ENCODE data around the gene ADGRF1. TPM values are rescaled to one million over a fixed set of nuclear protein-coding genes. Genes with fewer than 3 reads are reported as not detected.

ADGRF1 gene
- polyA plus RNA-seq, 1 of the 3 experiments (the other 2 are of a cell fraction) = not detected

- Histone ChIP-seq H3K4me1 (ENCODE audit: control insufficient read depth in 1 of 2, insufficient read depth in 2 of 2, low read depth in 1 of 2, low read length in 1 of 2) (peaks cover 0 to 7% of the 10 kb centered on the region in 2 experiments; a peak in 1 of 4 replicates), H3K9me3 (no peaks in the 10 kb centered on the region), H3K9ac (no peak overlapping the region), H2AFZ (ENCODE audit: low read depth) (no peak overlapping the region), H3K4me3 (ENCODE audit: low read depth in 2 of 2, low read length in 1 of 2) (no peak overlapping the region), H3K36me3 (replicated peaks in 1 of 2; ENCODE audit: control insufficient read depth in 1 of 2, insufficient read depth in 2 of 2, low read length in 1 of 2) (no peaks in the 10 kb centered on the region), H3K27ac (ENCODE audit: low read depth in 2 of 2, low read length in 1 of 2) (no peak overlapping the region), H3K27me3 (ENCODE audit: insufficient read depth) (no peaks in the 10 kb centered on the region), H4K20me1 (ENCODE audit: insufficient read depth) (no peaks in the 10 kb centered on the region), H3K4me2 (no peak overlapping the region), H3K9me2 (no peaks in the 10 kb centered on the region), H3F3A (replicated peaks; ENCODE audit: insufficient read depth) (no peaks in the 10 kb centered on the region), H3K79me2 (ENCODE audit: insufficient read depth) (no peaks in the 10 kb centered on the region)
- ChIA-PET CTCF (interaction anchor here (0.8 to 1.6 kb wide), 5 partner anchors 14 to 214 kb away, joined by 3 to 7 read pairs (median 4); no protein-coding TSS in a partner anchor), POLR2A (no interaction called here)
- 69% methylated on average over 5 of the region's 5 CpGs for WGBS (ENCODE audit: low lambda C conversion rate)
- no peak for DNase-seq
- no peak for TF ChIP-seq USF2 (IDR thresholded peaks at IDR 0.05; ENCODE audit: borderline replicate concordance, low read depth, low read length)
Observed at GRCh38 chr6:47062346-47062745, 20.2 kb upstream of the ADGRF1 start.

DNA sequence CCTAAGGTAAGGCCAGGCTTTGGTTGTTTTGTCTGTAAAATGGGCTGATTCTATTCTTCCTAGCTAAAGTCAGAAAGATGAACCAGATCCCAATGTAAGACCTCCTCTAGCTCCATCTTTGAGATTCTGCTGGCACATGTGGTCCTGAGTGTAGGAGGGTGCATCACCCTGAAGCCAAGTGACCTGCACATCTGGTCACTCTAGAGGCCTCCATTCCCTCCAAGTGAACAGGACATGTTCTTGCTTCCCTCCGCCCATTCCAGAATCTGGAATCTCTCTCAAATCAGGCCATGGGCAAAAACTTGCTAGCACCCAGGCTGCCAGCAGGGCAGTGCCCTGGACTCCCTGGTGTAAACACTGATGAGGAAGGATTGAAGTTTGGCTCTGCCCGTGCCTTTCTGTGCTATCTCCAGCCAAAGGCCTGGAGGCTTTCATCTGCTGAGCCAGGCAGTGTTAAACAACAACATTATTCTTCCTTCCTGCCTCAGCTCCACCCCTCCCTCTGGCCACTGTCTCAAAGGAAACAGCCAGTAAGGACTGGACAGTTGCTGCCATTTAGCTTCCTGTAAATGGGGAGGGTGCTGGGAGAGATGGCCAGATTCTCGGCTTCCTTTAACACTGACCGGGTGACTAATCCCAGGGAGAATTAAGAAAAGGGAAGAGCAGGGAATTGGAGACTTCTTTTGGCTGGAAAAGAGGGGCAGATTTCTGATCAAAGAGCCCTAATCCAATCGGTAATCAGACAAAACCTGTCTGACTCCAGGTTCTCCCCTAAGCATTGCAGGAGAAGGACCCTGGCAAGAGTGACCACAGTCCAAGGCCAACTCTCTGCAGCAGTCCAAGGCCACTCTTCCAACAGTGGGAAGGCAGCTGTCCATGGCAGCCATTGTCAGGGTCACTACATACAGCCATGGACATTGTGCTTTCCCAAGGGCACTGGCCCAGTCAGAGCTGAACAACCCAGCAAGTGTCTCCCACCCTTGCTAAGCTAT lies 19.5 kb upstream of the ADGRF1 start:
- Histone ChIP-seq H3K9ac (no peak overlapping the region), H3K36me3 (replicated peaks in 1 of 2; ENCODE audit: control insufficient read depth in 1 of 2, insufficient read depth in 2 of 2, low read length in 1 of 2) (no peaks in the 10 kb centered on the region), H3K27ac (ENCODE audit: low read depth in 2 of 2, low read length in 1 of 2) (no peak overlapping the region; a peak in 1 of 4 replicates), H2AFZ (ENCODE audit: low read depth) (no peak overlapping the region), H3K9me3 (no peaks in the 10 kb centered on the region), H3K79me2 (ENCODE audit: insufficient read depth) (no peaks in the 10 kb centered on the region), H3K9me2 (no peaks in the 10 kb centered on the region), H3K4me3 (ENCODE audit: low read depth in 2 of 2, low read length in 1 of 2) (no peak overlapping the region), H3K4me1 (ENCODE audit: control insufficient read depth in 1 of 2, insufficient read depth in 2 of 2, low read depth in 1 of 2, low read length in 1 of 2) (peaks cover 0 to 7% of the 10 kb centered on the region in 2 experiments; a peak in 1 of 4 replicates), H4K20me1 (ENCODE audit: insufficient read depth) (no peaks in the 10 kb centered on the region), H3F3A (replicated peaks; ENCODE audit: insufficient read depth) (no peaks in the 10 kb centered on the region), H3K27me3 (ENCODE audit: insufficient read depth) (no peaks in the 10 kb centered on the region), H3K4me2 (no peak overlapping the region)
- no peak for DNase-seq
- POLR2A ChIA-PET = no interaction called here
- CTCF ChIA-PET = interaction anchor here (0.8 to 1.6 kb wide), 6 partner anchors 11 to 214 kb away, joined by 3 to 7 read pairs (median 4); no protein-coding TSS in a partner anchor
- TF ChIP-seq TEAD4 (IDR thresholded peaks at IDR 0.05; ENCODE audit: borderline replicate concordance, insufficient read depth) (no peak), TCF12 (IDR thresholded peaks at IDR 0.05) (no peak), ELF1 (IDR thresholded peaks at IDR 0.05) (no peak)
- WGBS (ENCODE audit: low lambda C conversion rate) = 46% methylated on average over 5 of the region's 5 CpGs

DNA sequence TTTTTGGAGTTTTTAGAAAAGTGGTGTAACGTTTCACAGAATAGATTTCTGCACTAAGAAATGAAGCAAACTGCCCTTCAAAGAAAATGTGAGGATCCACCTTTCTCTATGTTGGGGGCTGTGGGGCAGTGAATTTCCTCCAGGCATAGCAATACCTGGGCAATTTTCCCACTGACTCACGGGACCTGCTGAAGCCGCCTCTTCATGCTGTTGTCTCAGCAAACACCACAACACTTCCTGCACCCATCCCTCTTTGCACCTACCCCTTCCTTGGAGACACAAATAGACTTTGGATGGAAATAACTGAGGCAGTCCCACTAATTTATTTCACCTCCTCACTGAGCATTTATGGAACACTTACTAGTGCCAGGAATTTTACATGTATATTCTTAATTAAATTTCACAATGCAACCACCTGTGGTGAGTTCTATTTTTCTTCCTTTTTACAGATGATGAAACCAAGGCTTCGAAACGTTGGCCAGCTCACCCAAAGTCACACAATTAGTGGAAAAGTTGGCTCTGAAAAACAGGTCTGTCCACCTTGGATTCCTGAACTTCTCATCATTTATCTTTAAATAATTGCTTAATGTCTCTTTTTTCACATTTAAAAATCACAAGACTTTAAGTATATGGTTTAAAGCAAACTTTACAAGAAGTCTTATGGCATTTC lies 17.2 kb upstream of the ADGRF1 start:
- Histone ChIP-seq H3K9me2 (no peaks in the 10 kb centered on the region), H3K36me3 (replicated peaks in 1 of 2; ENCODE audit: control insufficient read depth in 1 of 2, insufficient read depth in 2 of 2, low read length in 1 of 2) (no peaks in the 10 kb centered on the region), H3K4me2 (no peak overlapping the region), H3K4me3 (ENCODE audit: low read depth in 2 of 2, low read length in 1 of 2) (no peak overlapping the region), H3K9me3 (no peaks in the 10 kb centered on the region), H3F3A (replicated peaks; ENCODE audit: insufficient read depth) (no peaks in the 10 kb centered on the region), H3K9ac (no peak overlapping the region), H3K27me3 (ENCODE audit: insufficient read depth) (no peaks in the 10 kb centered on the region), H2AFZ (ENCODE audit: low read depth) (no peak overlapping the region), H3K79me2 (ENCODE audit: insufficient read depth) (no peaks in the 10 kb centered on the region), H3K27ac (ENCODE audit: low read depth in 2 of 2, low read length in 1 of 2) (no peak overlapping the region), H4K20me1 (ENCODE audit: insufficient read depth) (no peaks in the 10 kb centered on the region), H3K4me1 (ENCODE audit: control insufficient read depth in 1 of 2, insufficient read depth in 2 of 2, low read depth in 1 of 2, low read length in 1 of 2) (peaks cover 0 to 7% of the 10 kb centered on the region in 2 experiments; a peak in 1 of 4 replicates)
- ChIA-PET CTCF (interaction anchor here (1.5 kb wide), 1 partner anchor 12 kb away, joined by 8 read pairs; no protein-coding TSS in a partner anchor), POLR2A (no interaction called here)
- no peak for DNase-seq
- 42% methylated on average over 5 of the region's 5 CpGs for WGBS (ENCODE audit: low lambda C conversion rate)
- no peak for TF ChIP-seq RCOR1 (IDR thresholded peaks at IDR 0.05; ENCODE audit: low read length)
- no peak for TF ChIP-seq RFX5 (IDR thresholded peaks at IDR 0.05; ENCODE audit: low read length)
- TF ChIP-seq, protein P1, sequence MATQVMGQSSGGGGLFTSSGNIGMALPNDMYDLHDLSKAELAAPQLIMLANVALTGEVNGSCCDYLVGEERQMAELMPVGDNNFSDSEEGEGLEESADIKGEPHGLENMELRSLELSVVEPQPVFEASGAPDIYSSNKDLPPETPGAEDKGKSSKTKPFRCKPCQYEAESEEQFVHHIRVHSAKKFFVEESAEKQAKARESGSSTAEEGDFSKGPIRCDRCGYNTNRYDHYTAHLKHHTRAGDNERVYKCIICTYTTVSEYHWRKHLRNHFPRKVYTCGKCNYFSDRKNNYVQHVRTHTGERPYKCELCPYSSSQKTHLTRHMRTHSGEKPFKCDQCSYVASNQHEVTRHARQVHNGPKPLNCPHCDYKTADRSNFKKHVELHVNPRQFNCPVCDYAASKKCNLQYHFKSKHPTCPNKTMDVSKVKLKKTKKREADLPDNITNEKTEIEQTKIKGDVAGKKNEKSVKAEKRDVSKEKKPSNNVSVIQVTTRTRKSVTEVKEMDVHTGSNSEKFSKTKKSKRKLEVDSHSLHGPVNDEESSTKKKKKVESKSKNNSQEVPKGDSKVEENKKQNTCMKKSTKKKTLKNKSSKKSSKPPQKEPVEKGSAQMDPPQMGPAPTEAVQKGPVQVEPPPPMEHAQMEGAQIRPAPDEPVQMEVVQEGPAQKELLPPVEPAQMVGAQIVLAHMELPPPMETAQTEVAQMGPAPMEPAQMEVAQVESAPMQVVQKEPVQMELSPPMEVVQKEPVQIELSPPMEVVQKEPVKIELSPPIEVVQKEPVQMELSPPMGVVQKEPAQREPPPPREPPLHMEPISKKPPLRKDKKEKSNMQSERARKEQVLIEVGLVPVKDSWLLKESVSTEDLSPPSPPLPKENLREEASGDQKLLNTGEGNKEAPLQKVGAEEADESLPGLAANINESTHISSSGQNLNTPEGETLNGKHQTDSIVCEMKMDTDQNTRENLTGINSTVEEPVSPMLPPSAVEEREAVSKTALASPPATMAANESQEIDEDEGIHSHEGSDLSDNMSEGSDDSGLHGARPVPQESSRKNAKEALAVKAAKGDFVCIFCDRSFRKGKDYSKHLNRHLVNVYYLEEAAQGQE (IDR thresholded peaks at IDR 0.05; ENCODE audit: low read depth, low read length) = no peak
- TF ChIP-seq ELF1 (IDR thresholded peaks at IDR 0.05) = no peak
- no peak for TF ChIP-seq USF2 (IDR thresholded peaks at IDR 0.05; ENCODE audit: borderline replicate concordance, low read depth, low read length)
- TF ChIP-seq, protein P2, sequence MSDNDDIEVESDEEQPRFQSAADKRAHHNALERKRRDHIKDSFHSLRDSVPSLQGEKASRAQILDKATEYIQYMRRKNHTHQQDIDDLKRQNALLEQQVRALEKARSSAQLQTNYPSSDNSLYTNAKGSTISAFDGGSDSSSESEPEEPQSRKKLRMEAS (IDR thresholded peaks at IDR 0.05; ENCODE audit: low read depth) = no peak
- no peak for TF ChIP-seq FOXM1 (IDR thresholded peaks at IDR 0.05; ENCODE audit: low read depth)
- TF ChIP-seq RAD21 (IDR thresholded peaks at IDR 0.05; ENCODE audit: low read length) = no peak
- no peak for TF ChIP-seq FOXJ3 (CRISPR knock-in tag; IDR thresholded peaks at IDR 0.05)
- no peak for TF ChIP-seq SIN3A (IDR thresholded peaks at IDR 0.05; ENCODE audit: borderline replicate concordance, low read depth, low read length)
- no peak for TF ChIP-seq POLR2AphosphoS5 (IDR thresholded peaks at IDR 0.05; ENCODE audit: low read depth, low read length)
